Measurements from ENCODE around the gene COL3A1. TPM values are rescaled to one million over a fixed set of nuclear protein-coding genes. Genes with fewer than 3 reads are reported as not detected.

The COL3A1 gene
- total and polyA plus RNA-seq, 2 donors (not counting 3 experiments of a cell fraction or from before 2014, with no cell fraction given), result 2.3 to 8.7 TPM

DNA sequence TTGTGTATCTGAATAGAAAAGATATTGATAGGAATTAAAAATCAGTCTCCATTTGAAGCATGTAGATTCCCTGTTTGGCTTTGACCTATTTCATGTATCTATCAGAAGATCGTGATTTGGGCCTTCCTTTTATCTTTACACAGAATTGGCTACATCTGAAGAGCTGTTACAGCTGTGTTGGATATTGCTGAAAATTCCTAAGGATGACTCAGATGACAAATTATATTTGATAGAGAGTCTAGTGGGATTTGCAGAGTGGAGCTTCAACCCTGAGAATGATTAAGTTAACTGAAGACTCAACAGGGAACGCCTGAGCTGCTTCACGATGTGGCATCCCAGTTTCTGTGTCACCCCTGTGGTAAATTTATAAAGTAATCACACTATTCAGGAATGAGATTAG lies 4.9 kb upstream of the COL3A1 start:
- TF ChIP-seq, protein P1, sequence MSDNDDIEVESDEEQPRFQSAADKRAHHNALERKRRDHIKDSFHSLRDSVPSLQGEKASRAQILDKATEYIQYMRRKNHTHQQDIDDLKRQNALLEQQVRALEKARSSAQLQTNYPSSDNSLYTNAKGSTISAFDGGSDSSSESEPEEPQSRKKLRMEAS (IDR thresholded peaks at IDR 0.05; ENCODE audit: insufficient read depth, insufficient read length), result no peak
- TF ChIP-seq EZH2 (IDR thresholded peaks at IDR 0.05; ENCODE audit: borderline replicate concordance, low read depth, low read length, severe bottlenecking) (no peak), POLR2AphosphoS5 (IDR thresholded peaks at IDR 0.05; ENCODE audit: insufficient read depth, low read depth, low read length) (no peak), POLR2A (IDR thresholded peaks at IDR 0.05; ENCODE audit: low read depth, low read length) (no peak), GATA2 (IDR thresholded peaks at IDR 0.05; ENCODE audit: insufficient read depth, insufficient read length, low read depth, low read length) (no peak), FOS (IDR thresholded peaks at IDR 0.05; ENCODE audit: borderline replicate concordance, insufficient read depth, low read length) (no peak)
- DNase-seq (ENCODE audit: low read depth, low spot score), result no peak
- no peaks in the 10 kb centered on the region for H3K9me3 ChIP-seq (replicated peaks; ENCODE audit: control insufficient read depth, insufficient read depth, low read length)
- no peaks in the 10 kb centered on the region for H3K36me3 ChIP-seq (ENCODE audit: control insufficient read depth in 2 of 2, extremely low read depth in 1 of 2, insufficient read depth in 2 of 2, low read length in 2 of 2)
- no peaks in the 10 kb centered on the region for H4K20me1 ChIP-seq (replicated peaks; ENCODE audit: control insufficient read depth, extremely low read depth, insufficient read depth, low read length)
- dilution Hi-C loops (cut with MboI; ENCODE audit: extremely low pct_ligation_motif_present, low sequenced_read_pairs), result no loop called here
- BruUV-seq (replicated peaks), result no TSS peak
- no peak overlapping the region for H3K27ac ChIP-seq (ENCODE audit: insufficient read depth, low read depth, low read length)
- H3K79me2 ChIP-seq (ENCODE audit: control insufficient read depth, insufficient read depth, low read length), result no peaks in the 10 kb centered on the region
- FAIRE-seq, result no peak
- intact Hi-C loops (cut with micrococcal nuclease), result no loop called here
- no peak overlapping the region for H2AFZ ChIP-seq (ENCODE audit: low read depth, low read length)
- no peak overlapping the region for H3K4me3 ChIP-seq (replicated peaks in 1 of 3; ENCODE audit: insufficient read depth in 1 of 3, low read depth in 1 of 3, low read length in 3 of 3)
- no peak overlapping the region for H3K9ac ChIP-seq (replicated peaks; ENCODE audit: extremely low read depth, insufficient read depth, low read length)
- ChIA-PET POLR2A (no interaction called here), CTCF (interaction anchor here (0.8 to 1.5 kb wide), 5 partner anchors 9 to 444 kb away, joined by 3 to 9 read pairs (median 5); no protein-coding TSS in a partner anchor)
- no peak overlapping the region for H3K4me2 ChIP-seq (ENCODE audit: insufficient read depth, low read length)
- H3K4me1 ChIP-seq (ENCODE audit: control insufficient read depth, extremely low read depth, insufficient read depth, low read length), result peaks cover 4% of the 10 kb centered on the region
- H3K27me3 ChIP-seq (ENCODE audit: control insufficient read depth in 2 of 2, insufficient read depth in 2 of 2, low read length in 2 of 2), result no peaks in the 10 kb centered on the region
- H3K9me1 ChIP-seq (replicated peaks; ENCODE audit: control insufficient read depth, extremely low read depth, insufficient read depth, low read length), result no peaks in the 10 kb centered on the region

DNA sequence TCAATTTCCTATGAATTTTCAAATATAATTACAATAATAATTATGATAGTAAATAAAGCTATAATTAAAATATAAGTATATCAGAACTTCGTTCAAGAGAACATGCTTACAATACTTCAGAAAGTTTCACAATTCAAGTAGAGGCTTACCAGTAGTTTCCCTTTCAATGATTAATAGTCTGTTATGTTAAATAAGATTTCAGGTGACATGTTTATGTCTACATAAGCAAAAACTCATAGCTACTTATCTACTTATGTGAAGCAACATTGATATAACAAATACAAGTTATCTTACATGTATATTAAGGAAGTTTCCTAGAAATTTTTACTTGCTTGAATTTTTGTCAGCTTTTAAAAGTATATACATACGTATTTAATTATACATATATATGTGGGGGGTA lies 4.5 kb upstream of the COL3A1 start:
- no peak overlapping the region for H3K27ac ChIP-seq (ENCODE audit: insufficient read depth, low read depth, low read length)
- no peaks in the 10 kb centered on the region for H3K27me3 ChIP-seq (ENCODE audit: control insufficient read depth in 2 of 2, insufficient read depth in 2 of 2, low read length in 2 of 2)
- ChIA-PET CTCF (interaction anchor here (0.8 to 1.5 kb wide), 5 partner anchors 9 to 445 kb away, joined by 3 to 9 read pairs (median 5); no protein-coding TSS in a partner anchor), POLR2A (no interaction called here)
- no peak overlapping the region for H3K4me3 ChIP-seq (replicated peaks in 1 of 3; ENCODE audit: insufficient read depth in 1 of 3, low read depth in 1 of 3, low read length in 3 of 3)
- BruUV-seq (replicated peaks), result no TSS peak
- no peaks in the 10 kb centered on the region for H3K79me2 ChIP-seq (ENCODE audit: control insufficient read depth, insufficient read depth, low read length)
- intact Hi-C loops (cut with micrococcal nuclease) (no loop called here), dilution Hi-C loops (cut with MboI; ENCODE audit: extremely low pct_ligation_motif_present, low sequenced_read_pairs) (no loop called here)
- no peak overlapping the region for H3K4me2 ChIP-seq (ENCODE audit: insufficient read depth, low read length)
- H4K20me1 ChIP-seq (replicated peaks; ENCODE audit: control insufficient read depth, extremely low read depth, insufficient read depth, low read length), result no peaks in the 10 kb centered on the region
- no peak for DNase-seq (ENCODE audit: low read depth, low spot score)
- no peak for FAIRE-seq
- peaks cover 4% of the 10 kb centered on the region for H3K4me1 ChIP-seq (ENCODE audit: control insufficient read depth, extremely low read depth, insufficient read depth, low read length)
- no peaks in the 10 kb centered on the region for H3K9me3 ChIP-seq (replicated peaks; ENCODE audit: control insufficient read depth, insufficient read depth, low read length)
- TF ChIP-seq, protein P2, sequence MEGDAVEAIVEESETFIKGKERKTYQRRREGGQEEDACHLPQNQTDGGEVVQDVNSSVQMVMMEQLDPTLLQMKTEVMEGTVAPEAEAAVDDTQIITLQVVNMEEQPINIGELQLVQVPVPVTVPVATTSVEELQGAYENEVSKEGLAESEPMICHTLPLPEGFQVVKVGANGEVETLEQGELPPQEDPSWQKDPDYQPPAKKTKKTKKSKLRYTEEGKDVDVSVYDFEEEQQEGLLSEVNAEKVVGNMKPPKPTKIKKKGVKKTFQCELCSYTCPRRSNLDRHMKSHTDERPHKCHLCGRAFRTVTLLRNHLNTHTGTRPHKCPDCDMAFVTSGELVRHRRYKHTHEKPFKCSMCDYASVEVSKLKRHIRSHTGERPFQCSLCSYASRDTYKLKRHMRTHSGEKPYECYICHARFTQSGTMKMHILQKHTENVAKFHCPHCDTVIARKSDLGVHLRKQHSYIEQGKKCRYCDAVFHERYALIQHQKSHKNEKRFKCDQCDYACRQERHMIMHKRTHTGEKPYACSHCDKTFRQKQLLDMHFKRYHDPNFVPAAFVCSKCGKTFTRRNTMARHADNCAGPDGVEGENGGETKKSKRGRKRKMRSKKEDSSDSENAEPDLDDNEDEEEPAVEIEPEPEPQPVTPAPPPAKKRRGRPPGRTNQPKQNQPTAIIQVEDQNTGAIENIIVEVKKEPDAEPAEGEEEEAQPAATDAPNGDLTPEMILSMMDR (IDR thresholded peaks at IDR 0.05; ENCODE audit: extremely low read depth in 1 of 2, insufficient read depth in 1 of 2, low read depth in 1 of 2, low read length in 2 of 2), result no peak
- TF ChIP-seq POLR2AphosphoS5 (IDR thresholded peaks at IDR 0.05; ENCODE audit: insufficient read depth, low read depth, low read length) (no peak), FOS (IDR thresholded peaks at IDR 0.05; ENCODE audit: borderline replicate concordance, insufficient read depth, low read length) (no peak)
- TF ChIP-seq, protein P1 (IDR thresholded peaks at IDR 0.05; ENCODE audit: insufficient read depth, insufficient read length), result no peak
- no peak overlapping the region for H2AFZ ChIP-seq (ENCODE audit: low read depth, low read length)
- no peaks in the 10 kb centered on the region for H3K36me3 ChIP-seq (ENCODE audit: control insufficient read depth in 2 of 2, extremely low read depth in 1 of 2, insufficient read depth in 2 of 2, low read length in 2 of 2)
- H3K9me1 ChIP-seq (replicated peaks; ENCODE audit: control insufficient read depth, extremely low read depth, insufficient read depth, low read length), result no peaks in the 10 kb centered on the region
- H3K9ac ChIP-seq (replicated peaks; ENCODE audit: extremely low read depth, insufficient read depth, low read length), result no peak overlapping the region

Data from endothelial cell of umbilical vein (primary cell).